ENCODE data around the gene SPEN. TPM values are rescaled to one million over a fixed set of nuclear protein-coding genes. Genes with fewer than 3 reads are reported as not detected.
A peak's percentile ranks its signal among the peaks of the same experiment; 100 is the strongest.
"Not testable (repeated sequence)": the region's sequence is repeated elsewhere in the genome, so short reads cannot be mapped to it uniquely, and the experiment has no call there.

The SPEN gene
- total RNA-seq, 1 donor from 2014 or later: 19.2 TPM

GRCh38 chr1:15975358-15975804 is 127.9 kb downstream of the SPEN start:
- no peak for FAIRE-seq
- H3K36me3 ChIP-seq (ENCODE audit: control insufficient read depth, insufficient read depth, low read length): peaks cover 11% of the 10 kb centered on the region
- DNase-seq (ENCODE audit: low read depth): peak; percentile 31
- peak overlapping the region; percentile 78 for H3K4me3 ChIP-seq (ENCODE audit: low read depth, low read length)
- H3K27me3 ChIP-seq (ENCODE audit: control insufficient read depth, insufficient read depth, low read length): no peaks in the 10 kb centered on the region
- TF ChIP-seq, protein P1, sequence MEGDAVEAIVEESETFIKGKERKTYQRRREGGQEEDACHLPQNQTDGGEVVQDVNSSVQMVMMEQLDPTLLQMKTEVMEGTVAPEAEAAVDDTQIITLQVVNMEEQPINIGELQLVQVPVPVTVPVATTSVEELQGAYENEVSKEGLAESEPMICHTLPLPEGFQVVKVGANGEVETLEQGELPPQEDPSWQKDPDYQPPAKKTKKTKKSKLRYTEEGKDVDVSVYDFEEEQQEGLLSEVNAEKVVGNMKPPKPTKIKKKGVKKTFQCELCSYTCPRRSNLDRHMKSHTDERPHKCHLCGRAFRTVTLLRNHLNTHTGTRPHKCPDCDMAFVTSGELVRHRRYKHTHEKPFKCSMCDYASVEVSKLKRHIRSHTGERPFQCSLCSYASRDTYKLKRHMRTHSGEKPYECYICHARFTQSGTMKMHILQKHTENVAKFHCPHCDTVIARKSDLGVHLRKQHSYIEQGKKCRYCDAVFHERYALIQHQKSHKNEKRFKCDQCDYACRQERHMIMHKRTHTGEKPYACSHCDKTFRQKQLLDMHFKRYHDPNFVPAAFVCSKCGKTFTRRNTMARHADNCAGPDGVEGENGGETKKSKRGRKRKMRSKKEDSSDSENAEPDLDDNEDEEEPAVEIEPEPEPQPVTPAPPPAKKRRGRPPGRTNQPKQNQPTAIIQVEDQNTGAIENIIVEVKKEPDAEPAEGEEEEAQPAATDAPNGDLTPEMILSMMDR (IDR thresholded peaks at IDR 0.05; ENCODE audit: insufficient read depth, low read length, severe bottlenecking): no peak

DNA sequence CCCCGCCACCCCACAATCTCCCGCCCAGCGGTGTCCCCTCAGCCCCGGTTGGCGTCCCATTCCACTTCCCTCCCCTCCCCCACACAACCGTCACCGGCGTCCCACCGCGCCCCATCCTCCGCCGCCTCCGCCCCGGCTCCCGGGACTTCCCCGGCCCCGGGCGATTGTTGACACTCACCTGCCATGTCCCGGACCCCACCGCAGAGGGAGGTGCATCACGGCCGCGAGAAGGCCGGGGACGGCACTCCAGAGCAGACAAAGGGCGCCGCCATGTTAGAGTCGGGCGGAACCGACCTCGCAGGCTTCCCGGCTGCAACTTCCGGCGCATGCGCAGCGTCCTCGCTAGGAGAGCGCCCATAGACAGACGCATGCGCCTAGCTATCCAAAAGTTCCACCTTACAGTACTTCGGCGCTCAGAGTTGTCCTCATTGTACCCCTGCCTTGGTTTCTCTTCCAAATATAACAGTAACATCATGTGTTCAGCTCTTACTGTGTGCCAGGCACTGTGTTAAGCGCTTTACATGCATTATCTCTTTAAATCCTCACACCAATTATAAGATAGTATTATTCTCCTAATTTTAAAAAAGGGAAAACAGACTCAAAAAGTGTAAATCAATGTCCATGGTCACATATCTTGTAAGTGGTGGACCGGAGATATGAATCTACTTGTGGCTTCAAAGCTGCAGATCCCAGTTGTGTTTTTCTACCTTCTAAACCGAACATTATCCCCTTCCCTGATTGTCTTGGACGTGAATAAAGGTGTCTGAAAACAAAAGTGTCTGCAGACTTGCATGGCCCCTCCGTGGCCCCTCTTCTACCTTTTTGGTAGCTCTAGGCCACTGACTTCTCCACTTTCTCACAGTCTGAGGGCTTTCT is 128.5 kb downstream of the SPEN start, which contains the start of gene ZBTB17:
ZBTB17 (minus strand) TSS at position 297 of the 876 bp plus-strand sequence. CDS start 27,606 bp downstream, outside the sequence.
- TF ChIP-seq, protein P1 (IDR thresholded peaks at IDR 0.05; ENCODE audit: insufficient read depth, low read length, severe bottlenecking): no peak
- FAIRE-seq: no peak
- Histone ChIP-seq H3K36me3 (ENCODE audit: control insufficient read depth, insufficient read depth, low read length) (peaks cover 11% of the 10 kb centered on the region), H3K27me3 (ENCODE audit: control insufficient read depth, insufficient read depth, low read length) (no peaks in the 10 kb centered on the region), H3K4me3 (ENCODE audit: low read depth, low read length) (peak within 1 kb of the TSS; percentile 78)
- DNase-seq (ENCODE audit: low read depth): peak; percentile 86

DNA sequence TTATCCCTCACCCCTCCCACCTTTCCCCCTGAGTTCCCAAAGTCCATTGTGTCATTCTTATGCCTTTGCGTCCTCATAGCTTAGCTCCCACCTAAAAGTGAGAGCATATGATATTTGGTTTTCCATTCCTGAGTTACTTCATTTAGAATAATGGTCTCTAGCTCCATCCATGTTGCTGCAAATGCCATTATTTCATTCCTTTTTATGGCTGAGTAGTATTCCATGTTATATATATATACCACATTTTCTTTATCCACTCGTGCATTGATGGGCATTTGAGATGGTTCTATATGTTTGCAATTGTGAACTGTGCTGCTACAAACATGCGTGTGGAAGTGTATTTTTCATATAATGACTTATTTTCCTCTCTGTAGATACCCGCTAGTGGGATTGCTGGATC is 130.4 kb downstream of the SPEN start:
- DNase-seq (ENCODE audit: low read depth); H3K27me3 ChIP-seq (ENCODE audit: control insufficient read depth, insufficient read depth, low read length); H3K4me3 ChIP-seq (ENCODE audit: low read depth, low read length); FAIRE-seq; H3K36me3 ChIP-seq (ENCODE audit: control insufficient read depth, insufficient read depth, low read length): not testable (repeated sequence)

GRCh38 chr1:15981679-15982078 is 134.2 kb downstream of the SPEN start:
- TF ChIP-seq, protein P1 (IDR thresholded peaks at IDR 0.05; ENCODE audit: insufficient read depth, low read length, severe bottlenecking): no peak
- DNase-seq (ENCODE audit: low read depth) (no peak), FAIRE-seq (no peak)
- Histone ChIP-seq H3K36me3 (ENCODE audit: control insufficient read depth, insufficient read depth, low read length) (no peaks in the 10 kb centered on the region), H3K27me3 (ENCODE audit: control insufficient read depth, insufficient read depth, low read length) (no peaks in the 10 kb centered on the region), H3K4me3 (ENCODE audit: low read depth, low read length) (no peak overlapping the region)

GRCh38 chr1:15983275-15983674 is 135.8 kb downstream of the SPEN start:
- TF ChIP-seq, protein P1 (IDR thresholded peaks at IDR 0.05; ENCODE audit: insufficient read depth, low read length, severe bottlenecking): no peak
- FAIRE-seq: no peak

GRCh38 chr1:15985611-15986297 is 138.2 kb downstream of the SPEN start:
- Histone ChIP-seq H3K27me3 (ENCODE audit: control insufficient read depth, insufficient read depth, low read length) (peaks cover 2% of the 10 kb centered on the region), H3K36me3 (ENCODE audit: control insufficient read depth, insufficient read depth, low read length) (no peaks in the 10 kb centered on the region), H3K4me3 (ENCODE audit: low read depth, low read length) (no peak overlapping the region)
- DNase-seq (ENCODE audit: low read depth) (peak; percentile 74), FAIRE-seq (no peak)
- TF ChIP-seq, protein P1 (IDR thresholded peaks at IDR 0.05; ENCODE audit: insufficient read depth, low read length, severe bottlenecking): no peak

More at GRCh38 chr1:15983275-15983674, 135.8 kb downstream of the SPEN start:
- Histone ChIP-seq H3K36me3 (ENCODE audit: control insufficient read depth, insufficient read depth, low read length) (no peaks in the 10 kb centered on the region), H3K4me3 (ENCODE audit: low read depth, low read length) (no peak overlapping the region), H3K27me3 (ENCODE audit: control insufficient read depth, insufficient read depth, low read length) (no peaks in the 10 kb centered on the region)
- DNase-seq (ENCODE audit: low read depth): no peak

Measured in bronchial epithelial cell (primary cell).